ENCODE data around the gene ZFYVE1.
"Not testable (repeated sequence)": the region's sequence is repeated elsewhere in the genome, so short reads cannot be mapped to it uniquely, and the experiment has no call there.

The ZFYVE1 gene, protein sequence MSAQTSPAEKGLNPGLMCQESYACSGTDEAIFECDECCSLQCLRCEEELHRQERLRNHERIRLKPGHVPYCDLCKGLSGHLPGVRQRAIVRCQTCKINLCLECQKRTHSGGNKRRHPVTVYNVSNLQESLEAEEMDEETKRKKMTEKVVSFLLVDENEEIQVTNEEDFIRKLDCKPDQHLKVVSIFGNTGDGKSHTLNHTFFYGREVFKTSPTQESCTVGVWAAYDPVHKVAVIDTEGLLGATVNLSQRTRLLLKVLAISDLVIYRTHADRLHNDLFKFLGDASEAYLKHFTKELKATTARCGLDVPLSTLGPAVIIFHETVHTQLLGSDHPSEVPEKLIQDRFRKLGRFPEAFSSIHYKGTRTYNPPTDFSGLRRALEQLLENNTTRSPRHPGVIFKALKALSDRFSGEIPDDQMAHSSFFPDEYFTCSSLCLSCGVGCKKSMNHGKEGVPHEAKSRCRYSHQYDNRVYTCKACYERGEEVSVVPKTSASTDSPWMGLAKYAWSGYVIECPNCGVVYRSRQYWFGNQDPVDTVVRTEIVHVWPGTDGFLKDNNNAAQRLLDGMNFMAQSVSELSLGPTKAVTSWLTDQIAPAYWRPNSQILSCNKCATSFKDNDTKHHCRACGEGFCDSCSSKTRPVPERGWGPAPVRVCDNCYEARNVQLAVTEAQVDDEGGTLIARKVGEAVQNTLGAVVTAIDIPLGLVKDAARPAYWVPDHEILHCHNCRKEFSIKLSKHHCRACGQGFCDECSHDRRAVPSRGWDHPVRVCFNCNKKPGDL

DNA sequence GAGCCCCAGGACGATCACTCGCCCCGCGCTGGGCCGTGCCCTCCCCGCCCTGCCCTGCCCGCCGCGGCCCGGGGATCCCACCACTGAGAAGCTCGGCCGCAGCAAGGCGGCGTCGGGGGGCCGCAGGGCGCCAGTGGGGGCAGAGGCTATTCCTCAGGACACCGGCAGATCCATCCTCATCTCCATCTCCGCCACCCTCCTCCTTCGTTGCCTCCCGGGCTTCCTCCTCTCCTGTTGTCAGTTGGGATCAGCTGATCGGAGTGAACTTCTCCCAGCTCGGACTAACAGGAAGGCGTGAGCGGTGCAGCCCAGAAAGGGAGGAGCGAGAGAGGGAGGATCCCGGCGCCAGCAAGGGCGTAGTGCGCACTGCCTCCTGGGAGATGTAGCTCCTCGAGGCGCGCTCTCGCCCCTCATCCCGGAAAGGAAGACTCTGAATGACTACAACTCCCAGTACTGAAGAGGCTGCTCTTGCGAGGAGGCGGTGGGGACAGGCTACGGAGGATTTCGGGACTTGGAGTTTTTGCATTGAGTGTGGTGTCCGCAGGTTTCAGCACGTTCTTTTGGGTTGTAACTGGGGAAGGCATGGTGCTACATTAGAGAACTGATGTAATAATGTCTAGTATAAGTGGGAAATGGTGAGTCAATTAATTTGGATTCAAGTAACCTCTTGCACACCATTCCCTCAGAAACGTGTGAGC lies at the start of gene ZFYVE1:
Gene ZFYVE1, minus strand, starts transcription at position 262 of the 698 bp plus-strand sequence. CDS start 2,598 bp downstream, outside the sequence.
- DNase-seq (ENCODE audit: low spot score): peak; percentile 98

DNA sequence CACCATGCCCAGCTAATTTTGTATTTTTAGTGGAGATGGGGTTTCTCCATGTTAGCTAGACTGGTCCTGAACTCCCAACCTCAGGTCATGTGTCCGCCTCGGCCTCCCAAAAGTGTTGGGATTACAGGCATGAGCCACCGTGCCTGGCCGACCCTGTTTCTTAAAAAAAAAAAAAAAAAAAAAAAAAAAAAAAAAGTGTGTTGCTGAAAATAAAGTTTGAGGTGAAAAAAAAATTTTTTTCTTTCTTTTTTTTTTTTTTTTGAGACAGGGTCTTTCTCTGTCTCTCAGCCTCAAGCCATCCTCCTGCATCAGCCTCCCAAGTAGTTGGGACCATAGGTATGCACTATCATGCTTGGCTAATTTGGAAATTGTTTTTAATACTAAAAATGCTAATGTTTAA lies 42.7 kb upstream of the ZFYVE1 start:
- no peak for DNase-seq (ENCODE audit: low spot score)

DNA sequence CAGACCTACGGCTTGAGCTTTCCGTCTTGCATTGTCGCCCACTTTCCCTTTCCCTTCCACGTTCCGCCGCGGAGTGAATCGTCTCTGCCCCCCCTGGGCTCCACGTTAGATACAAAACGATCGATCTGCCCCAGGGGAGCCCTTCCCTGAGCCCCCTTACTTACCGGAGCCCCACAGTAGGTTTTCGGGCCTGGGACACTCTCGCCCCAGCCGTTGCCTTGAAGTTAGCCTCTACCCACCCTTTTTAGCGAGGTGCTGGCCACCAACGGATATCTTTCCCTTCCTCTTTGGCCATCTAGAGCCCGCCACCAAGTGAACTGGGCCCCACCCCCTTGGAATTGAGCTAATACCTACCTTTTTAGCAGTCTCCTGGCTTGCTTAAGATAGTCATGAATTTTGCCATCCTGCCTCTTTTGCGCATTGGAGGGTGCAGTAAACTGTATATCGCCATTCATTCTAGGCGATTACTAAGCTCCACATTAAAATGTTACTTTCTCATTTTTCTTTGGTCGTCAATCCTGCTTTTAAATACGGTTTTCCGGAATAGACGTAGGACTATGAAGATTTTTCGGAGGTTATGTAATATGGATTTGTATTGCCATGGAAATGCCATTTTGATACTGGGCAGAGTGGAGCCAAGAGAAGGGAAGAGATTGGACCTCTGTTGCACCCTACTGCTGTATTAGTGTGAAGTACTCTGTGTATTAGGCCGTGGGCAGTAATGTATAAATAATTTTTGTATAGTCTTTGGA lies 32.2 kb upstream of the ZFYVE1 start:
- peak; percentile 25 for DNase-seq (ENCODE audit: low spot score)

DNA sequence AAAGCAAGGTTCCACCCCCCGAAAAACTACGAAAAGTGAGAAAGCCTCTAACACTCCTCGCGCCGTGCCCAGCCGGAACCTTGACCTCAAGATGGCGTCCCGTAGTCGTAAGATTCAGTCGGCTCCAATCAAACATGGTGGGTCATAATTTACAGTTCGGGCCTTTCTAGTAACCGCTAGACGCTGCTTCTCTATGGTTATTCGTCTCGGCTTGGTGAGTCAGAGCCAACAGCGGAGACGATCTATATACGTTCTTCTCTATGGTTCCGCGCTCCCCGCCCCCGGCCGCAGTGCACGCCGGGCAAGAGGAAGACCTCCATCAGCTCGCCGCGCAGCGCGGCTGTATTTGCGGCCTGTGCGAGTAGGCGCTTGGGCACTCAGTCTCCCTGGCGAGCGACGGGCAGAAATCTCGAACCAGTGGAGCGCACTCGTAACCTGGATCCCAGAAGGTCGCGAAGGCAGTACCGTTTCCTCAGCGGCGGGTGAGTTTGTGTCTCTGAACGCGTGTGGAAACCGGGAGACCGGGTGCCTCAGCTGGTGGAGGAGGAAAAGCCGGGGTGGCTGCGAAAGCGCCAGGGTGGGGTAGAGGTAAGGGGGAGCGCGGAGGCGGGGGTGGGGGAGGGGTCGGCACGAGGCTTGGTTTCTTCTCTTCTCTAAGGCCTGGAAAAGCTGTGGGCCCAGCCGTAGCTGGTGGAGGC lies 31.5 kb upstream of the ZFYVE1 start, which contains the start of gene RBM25:
Gene RBM25, plus strand, starts transcription at position 311 of the 698 bp plus-strand sequence. CDS start 13,108 bp downstream, outside the sequence.
- peak; percentile 96 for DNase-seq (ENCODE audit: low spot score)

DNA sequence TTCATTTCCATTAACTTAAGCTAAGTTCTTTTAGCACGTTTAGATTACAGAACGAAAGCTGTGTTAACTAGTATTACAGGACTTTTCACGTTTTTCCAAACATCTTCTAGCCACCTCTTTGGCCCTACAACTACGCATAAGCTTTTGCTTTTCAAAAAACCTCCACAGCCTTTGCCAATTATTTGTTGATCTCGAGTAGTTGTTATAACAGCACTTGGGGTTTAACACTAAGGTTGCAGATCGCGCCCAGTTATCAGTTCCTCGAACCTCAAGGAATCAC lies 31.0 kb upstream of the ZFYVE1 start:
- DNase-seq (ENCODE audit: low spot score): no peak

DNA sequence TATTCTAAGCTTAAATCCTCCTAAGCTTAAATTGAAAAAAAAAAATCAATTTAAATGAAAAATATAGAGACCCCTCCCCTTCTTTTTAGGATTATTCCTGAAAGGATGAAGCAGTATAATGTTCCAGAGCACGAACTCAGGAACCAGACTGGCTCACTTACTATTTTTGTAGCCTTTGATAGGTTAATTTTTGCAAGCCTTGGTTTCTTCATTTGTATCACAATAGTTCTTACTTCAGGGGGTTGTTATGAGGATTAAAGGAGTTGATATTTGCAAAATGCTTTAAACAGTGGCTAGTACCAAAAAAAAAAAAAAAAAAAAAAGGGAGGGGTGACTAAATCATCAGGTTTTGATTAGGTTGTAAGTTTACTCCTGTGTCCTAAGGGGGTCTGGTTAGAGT lies 28.3 kb upstream of the ZFYVE1 start:
- no peak for DNase-seq (ENCODE audit: low spot score)

DNA sequence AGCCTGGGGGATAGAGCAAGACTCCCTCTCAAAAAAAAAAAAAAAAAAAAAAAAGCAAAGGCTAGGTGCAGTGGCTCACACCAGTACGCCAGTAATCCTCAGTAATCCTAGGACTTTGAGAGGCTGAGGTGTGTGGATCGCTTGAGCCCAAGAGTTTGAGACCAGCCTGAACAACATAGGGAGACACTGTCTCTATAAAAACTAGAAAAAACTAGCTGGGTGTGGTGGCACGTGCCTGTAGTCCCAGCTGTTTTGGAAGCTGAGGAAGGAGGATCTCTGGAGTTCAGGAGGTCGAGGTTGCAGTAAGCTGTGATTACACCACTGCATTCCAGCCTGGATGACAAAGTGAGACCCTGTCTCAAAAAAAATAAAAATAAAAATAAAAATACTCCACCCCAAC lies 22.5 kb upstream of the ZFYVE1 start:
- no peak for DNase-seq (ENCODE audit: low spot score)

DNA sequence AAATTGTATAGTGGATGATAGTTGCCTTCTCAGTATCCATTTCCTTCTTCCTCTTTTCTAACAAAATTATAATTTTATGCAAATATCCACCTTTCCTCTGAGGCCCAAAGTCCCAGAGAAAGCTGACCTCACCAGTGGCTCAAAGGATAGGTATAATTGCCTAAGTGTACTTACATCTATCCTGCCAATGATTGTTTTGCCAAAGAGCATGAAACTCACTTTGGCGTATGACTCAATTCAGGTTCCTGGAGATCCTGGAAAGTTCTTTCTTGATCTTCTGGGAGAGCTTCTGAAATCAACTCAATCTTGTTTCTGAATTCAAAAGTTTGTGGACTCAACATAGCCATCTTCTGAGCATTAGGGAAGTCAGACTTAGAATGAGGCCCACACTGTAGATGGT lies 20.9 kb upstream of the ZFYVE1 start:
- DNase-seq (ENCODE audit: low spot score): no peak

DNA sequence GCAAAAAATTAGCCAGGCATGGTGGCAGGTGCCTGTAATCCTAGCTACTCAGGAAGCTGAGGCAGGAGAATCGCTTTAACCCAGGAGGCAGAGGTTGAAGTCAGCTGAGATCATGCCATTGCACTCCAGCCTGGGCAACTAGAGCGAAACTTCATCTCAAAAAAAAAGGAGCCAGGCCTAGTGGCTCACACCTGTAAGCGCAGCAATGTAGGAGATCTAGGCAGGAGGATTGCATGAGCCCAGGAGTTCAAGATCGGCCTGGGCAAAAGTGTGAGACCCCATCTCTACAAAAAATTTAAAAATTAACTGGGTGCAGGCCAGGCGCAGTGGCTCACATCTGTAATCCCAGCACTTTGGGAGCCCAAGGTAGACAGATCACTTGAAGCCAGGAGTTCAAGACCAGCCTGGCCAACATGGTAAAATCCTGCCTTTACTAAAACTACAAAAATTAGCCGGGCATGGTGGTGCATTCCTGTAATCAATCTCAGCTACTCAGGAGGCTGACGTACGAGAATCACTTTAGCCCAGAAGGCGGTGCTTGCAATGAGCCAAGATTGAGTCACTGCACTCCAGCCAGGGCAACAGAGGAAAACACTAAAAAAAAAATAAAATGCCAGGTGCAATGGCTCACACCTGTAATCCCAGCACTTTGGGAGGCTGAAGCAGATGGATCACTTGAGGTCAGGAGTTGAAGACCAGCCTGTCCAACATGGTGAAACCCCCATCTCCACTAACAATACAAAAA lies 10.0 kb upstream of the ZFYVE1 start:
- not testable (repeated sequence) for DNase-seq (ENCODE audit: low spot score)

DNA sequence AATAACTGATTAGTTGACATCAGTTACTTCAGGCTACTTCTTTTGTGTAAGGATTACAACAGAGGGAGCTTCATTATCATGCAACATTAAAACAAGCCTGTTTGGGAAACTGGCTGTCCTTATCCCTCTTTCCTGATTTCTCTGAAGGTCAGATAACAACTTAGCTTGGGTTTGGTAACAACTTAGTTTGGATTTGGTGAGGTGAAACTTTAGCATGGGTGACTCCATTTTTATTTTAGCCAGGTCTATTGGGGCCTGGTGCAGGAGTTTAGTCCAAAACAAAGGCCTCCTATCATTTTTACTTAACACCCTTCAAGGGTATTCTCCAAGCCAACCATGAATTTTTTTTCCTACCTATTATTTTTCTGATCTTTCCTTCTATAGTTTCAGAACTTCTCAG lies 1.1 kb upstream of the ZFYVE1 start:
- no peak for DNase-seq (ENCODE audit: low spot score)

DNA sequence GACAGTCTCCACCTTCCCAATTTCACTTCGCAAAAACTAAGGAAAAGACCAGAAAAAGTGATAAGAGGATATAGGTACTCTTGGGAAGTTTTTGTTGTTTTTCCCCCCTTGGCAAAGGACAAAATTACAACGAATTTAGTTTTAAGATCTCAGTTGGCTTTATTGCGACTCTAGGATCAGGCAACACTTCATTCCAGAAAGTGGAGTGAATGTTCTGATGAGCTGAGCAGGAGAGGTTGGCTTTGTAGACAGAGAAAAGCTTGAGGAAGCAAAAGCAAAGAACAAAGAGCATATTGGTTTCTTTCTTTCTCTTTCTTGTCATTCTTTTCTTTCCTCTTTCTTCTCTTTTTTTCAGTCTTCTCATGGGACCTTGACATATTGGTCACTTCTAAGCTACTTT lies 640 bp upstream of the ZFYVE1 start:
- DNase-seq (ENCODE audit: low spot score): no peak

DNA sequence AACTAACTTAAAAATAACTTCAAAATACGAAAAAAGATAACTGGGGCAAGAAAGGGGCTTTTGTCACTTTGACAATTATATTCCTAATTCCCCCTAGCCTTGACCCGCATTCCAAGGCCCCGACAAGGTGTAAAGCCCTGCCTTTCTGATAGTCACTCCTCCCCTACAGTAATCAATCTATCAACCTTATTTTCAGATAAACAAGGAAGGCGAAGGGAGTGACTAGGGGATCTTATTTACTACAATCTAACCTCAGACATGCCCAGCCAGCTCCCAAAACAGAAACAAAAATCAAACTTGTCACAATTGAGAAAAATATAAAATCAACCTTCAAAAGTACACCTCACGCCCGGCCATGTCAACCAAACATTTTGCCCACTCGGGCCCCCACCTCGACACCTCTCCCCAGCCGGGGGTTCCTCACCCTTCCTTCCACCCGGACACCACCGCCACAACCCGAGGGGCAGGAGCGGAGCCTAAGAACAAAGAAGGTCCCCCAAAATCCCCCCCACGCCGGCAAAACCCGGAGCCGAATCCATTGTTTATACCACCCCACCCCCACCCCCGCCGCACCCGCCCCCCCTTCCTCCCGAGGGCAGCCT lies 562 bp downstream of the ZFYVE1 start:
- DNase-seq (ENCODE audit: low spot score): no peak

DNA sequence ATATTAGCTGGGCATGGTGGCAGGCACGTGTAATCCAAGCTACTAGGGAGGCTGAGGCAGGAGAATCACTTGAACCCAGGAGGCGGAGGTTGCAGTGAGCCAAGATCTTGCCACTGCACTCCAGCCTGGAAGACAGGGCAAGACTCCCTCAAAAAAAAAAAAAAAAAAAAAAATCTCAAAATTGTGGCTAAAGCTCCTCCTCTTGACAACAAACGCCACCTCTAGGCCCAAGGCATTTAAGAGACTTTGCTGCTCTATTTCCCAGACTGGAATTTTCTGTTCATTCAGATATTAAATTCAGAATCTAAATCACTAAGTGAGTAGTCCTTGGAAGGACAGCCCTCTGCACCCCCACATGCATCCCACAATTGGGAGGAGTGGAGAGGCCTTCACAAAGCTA lies 1.4 kb downstream of the ZFYVE1 start:
- DNase-seq (ENCODE audit: low spot score): no peak

DNA sequence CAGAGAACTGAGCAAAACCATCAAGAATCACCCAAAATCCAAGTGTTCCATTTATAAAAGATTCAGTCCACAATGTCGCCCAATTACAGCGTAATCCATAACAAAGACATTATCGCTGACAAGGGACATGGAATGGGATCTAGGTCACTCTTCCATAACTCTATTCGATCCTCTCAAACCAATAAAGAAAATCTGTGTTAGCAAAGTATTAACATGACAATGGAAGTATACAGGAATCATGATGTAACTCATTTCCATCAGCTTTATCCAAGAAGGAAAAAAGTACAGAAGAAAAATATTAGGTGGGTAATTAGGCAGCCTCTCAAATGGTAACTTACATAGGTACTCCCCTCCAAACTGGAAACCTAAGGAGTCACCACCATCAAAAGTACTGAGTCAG lies 4.9 kb downstream of the ZFYVE1 start:
- DNase-seq (ENCODE audit: low spot score): no peak

DNA sequence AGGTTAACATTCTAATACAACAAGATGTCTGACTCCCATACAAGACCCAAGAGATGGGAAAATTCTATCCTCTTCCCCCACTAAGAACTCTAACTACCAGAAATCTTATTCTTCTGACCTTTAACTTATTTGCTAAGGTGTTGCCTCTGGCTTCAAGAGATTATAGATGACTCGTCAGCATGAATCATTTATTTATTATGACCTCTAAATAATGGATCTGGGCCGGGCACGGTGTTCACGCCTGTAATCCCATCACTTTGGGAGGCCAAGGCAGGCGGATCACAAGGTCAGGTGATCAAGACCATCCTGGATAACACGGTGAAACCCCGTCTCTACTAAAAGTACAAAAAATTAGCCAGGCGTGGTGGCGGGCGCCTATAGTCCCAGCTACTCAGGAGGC lies 10.9 kb downstream of the ZFYVE1 start:
- peak; percentile 19 for DNase-seq (ENCODE audit: low spot score)

DNA sequence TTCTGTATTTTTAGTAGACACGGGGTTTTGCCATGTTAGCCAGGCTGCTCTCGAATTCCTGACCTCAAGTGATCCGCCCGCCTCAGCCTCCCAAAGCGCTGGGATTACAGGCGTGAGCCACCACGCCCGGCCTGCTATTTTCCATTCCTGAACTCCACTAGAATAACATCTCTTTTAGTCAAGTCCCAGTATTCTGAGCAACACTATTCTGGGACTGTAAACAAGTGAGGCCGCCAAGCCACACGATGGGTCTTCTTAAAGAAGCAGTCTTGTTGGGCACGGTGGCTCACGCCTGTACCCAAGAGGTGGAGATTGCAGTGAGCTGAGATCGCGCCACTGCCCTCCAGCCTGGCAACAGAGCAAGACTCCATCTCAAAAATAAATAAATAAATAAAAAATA lies 11.4 kb downstream of the ZFYVE1 start:
- not testable (repeated sequence) for DNase-seq (ENCODE audit: low spot score)

DNA sequence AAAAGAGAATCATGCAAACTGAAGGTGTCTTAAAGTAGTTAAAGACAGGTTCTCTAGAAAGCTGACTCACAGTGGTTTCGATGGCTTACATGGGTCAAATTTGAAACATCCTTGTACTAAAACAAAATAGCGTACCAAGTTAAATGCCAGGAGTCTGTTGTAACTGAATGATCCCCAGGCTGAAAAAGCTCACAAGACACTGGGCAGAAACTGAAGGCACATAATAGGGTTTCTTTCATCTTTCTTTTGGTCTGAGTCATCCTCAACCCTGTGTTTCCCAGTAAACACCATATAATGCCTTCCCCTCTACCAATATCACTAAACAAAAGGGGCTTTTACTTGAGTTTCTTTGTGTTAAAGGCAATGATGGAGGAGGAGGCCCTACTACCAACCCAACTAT lies 12.8 kb downstream of the ZFYVE1 start:
- DNase-seq (ENCODE audit: low spot score): no peak

DNA sequence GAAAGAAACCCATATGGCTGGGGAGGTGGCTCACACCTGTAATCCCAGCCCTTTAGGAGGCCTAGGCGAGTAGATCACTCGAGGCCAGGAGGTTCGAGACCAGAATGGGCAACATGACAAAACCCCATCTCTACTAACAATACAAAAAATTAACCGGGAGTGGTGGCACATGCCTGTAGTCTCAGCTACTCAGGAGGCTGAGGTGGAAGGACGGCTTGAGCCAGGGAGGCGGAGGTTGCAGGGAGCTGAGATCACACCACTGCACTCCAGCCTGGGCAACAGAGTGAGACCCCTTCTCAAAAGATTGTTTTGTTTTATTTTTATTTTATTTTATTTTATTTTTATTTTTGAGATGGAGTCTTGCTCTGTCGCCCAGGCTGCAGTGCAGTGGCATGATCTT lies 15.7 kb downstream of the ZFYVE1 start:
- not testable (repeated sequence) for DNase-seq (ENCODE audit: low spot score)

DNA sequence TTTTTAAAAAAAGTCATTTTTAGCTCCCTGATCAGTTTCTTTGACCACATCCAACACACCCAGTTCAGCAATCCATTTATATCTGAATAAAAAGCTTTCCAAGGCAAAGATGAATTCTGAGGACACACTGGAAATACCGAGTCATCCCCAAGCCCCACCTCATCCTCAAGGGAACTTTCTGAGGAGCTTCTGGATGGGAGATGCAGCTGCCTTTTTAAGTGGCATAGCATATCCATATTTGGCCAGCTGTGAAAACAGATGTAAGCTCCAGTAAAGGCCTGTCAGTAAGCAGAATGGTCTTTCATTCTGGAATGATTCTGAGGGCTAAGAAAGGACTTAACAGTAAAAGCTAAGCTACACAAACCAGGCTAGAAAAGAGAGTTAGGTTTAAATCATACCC lies 18.4 kb downstream of the ZFYVE1 start:
- DNase-seq (ENCODE audit: low spot score): no peak

DNA sequence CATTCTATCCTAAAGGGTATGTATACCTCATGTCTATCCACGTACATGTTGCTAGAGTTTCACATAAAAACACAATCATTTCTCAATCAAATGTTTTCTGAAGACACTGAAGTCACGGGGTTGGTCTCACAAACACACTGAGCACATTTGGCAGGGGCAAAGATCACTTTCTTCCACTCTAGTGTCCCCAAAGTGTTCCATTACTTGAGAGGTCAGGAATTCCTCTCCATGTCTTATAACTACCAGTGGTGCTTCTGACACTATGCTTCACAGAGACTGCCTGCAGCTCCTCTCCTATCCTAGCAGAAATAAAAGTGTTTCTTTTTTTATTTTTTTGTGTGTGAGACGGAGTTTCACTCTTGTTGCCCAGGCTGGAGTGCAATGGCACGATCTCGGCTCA lies 19.1 kb downstream of the ZFYVE1 start:
- DNase-seq (ENCODE audit: low spot score): no peak

Data from LoVo (cell line).